Activated naive CD4-positive, alpha-beta T cell treated with anti-CD3 and anti-CD28 coated beads, Interleukin-2, amount 50 U/mL, for 16 hours (primary cell): Measurements from ENCODE around the gene ICA1L.
"Not testable (repeated sequence)": the region's sequence is repeated elsewhere in the genome, so short reads cannot be mapped to it uniquely, and the experiment has no call there.

Experiments
- DNase-seq: peaks from one replicate; pipeline ENCODE4 v3.0.0-alpha.2; 2020

ICA1L gene

GRCh38 chr2:202847693-202848524, 23.7 kb downstream of the ICA1L start:
- DNase-seq: no peak

DNA sequence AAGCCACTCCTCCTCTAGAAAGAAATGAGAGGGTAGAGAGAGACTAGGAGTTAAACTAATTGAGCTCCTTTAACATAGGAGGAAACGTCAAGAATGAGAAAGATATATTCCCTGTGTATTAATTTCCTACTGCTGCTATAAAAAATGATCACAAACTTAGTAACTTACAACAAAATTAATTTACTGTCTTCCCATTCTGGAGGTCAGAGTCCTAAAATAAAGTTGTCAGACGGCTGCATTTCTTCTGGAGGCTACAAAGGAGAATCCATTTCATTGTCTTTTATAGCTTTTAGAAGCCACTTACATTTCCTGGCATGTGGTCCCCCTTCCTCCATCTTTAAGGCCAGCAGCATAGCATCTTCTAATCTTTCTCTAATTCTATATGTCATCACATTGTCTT, 26.9 kb downstream of the ICA1L start:
- no peak for DNase-seq

- no peak for DNase-seq
Measured at GRCh38 chr2:202842690-202843089, 28.9 kb downstream of the ICA1L start.

DNA sequence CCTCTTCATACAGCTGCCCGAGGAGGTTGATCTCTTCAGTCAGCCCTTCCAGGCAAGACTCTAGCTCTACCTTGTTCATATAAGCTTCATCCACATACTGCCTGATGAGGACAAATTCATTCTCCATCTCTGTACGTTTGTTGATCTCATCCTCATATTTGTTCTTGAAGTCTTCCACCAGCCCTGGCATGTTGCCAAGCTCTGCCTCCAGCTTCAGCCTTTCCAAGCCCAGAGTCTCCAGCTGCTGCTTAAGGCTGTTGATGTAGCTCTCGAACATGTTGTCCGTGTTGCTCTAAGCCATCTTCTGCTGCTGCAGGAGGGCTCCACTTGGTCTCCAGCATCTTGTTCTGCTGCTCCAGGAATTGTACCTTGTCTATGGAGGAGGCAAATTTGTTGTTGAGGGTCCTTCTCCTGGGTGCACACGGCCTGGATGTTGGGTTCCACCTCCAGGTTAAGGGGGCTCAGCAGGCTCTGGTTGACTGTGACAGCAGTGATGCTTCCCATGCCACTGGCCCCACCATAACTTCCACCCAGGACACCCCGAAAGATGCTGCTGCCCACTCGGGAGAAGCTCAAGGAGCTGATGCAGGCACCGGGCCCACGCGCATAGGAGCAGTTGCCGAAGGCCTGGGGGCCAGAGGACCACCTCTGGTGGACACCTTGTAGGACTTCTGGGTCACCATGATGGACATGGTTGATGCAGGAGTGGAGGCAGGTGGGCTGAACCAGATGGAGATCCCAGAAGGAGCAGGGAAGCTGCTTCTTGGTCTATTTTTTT, 30.3 kb downstream of the ICA1L start:
- DNase-seq: no peak

GRCh38 chr2:202831242-202832220, 40.0 kb downstream of the ICA1L start:
- peak; percentile 35 for DNase-seq

DNA sequence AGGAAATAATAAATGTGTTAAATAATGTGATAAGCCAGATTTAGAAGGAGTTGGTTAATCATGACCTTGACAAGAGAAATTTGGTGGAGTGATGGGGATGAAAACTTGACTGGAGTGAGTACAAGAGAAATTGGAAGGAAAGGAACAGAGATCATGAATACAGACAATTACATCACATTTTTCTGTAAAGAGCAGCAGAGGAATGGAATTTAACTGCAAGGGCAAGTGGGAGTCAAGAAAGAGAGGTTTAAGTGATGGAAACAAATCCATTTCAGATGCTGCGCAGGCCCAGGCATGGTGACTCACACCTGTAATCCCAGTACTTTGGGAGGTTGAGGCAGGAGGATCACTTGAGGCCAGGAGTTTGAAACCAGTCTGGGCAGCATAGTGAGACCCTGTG, 46.7 kb downstream of the ICA1L start:
- DNase-seq: no peak

DNA sequence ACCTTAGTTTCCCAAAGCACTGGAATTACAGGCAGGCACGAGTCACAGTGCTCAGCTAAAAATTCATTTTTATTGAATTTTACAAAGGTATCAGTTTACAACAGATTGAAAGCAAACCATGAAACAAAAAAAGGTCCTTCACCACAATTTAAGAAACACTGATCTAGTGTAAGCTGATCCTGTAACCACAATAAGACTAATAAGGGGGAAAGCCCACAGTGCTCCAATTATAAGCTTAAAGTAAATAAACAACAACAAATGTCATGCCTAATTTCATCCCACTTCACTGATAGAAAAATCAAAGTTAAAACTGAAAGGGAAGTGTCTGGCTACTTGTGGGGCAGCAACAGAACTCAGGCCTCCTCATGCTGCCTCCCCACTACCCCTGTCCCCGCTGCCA, 49.2 kb downstream of the ICA1L start:
- no peak for DNase-seq

DNA sequence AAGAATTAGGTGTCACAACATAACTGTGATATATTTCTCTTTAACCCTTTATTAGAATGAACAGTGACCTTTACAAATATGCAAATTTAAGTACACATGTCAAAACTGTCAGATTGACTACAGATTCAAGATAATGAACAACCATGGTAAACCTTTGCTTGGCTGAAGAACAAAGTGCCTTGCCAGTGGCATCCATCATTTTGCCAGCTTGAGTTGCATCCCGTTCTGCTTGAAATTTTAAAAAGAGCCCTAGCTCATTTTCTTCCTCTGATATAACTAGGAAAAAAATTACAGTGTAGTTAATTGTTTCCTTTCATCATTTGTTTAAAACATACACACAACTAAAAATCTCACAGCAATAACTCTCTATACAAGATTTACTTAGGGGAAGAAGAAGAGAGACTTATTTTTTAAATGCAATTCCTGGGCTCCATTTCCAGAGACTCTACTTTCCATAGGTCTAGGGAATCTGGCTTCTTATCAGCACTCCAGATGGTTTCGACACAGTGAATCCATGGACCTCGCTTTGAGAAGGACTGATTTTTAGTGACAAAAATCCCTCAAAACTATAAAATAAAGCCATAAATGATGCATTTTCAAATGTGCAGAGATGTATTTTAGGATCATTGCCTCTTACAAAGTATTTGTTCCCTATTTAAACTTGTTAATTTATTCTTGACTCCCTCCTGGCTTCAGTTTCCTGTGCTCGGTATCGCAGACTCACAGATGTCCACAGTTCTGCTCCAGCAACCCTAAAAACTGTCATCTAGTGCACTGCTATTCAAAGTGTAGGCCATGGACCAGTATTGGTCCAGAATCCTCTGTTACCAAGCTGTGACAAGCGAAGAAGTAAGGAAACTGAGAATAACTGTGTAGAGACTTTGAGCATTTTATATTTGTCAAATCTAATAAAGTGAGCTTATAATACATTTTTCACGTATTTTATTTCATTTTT, 50.1 kb downstream of the ICA1L start:
- DNase-seq: no peak

GRCh38 chr2:202818321-202818720, 53.2 kb downstream of the ICA1L start:
- DNase-seq: no peak

DNA sequence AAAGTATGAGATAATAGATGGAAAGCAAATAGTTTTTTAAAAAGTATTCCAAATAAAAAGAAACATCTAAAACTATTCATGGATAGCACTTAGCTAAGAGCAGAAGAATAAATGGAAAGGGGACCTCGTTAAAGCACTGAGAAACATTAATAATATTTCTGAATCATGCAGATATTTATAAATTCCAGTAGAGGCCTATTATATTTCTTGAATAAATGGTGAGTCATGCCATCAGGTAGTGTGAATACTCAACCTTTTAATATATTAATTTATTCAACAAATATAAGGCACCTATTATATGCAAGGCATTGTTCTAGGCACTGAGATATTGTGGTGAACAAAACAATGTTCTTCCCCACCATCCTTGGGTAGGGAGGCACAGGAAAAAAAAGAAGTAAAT, 53.8 kb downstream of the ICA1L start:
- no peak for DNase-seq

- DNase-seq: no peak
Measured at GRCh38 chr2:202815548-202816360, 55.8 kb downstream of the ICA1L start.

DNA sequence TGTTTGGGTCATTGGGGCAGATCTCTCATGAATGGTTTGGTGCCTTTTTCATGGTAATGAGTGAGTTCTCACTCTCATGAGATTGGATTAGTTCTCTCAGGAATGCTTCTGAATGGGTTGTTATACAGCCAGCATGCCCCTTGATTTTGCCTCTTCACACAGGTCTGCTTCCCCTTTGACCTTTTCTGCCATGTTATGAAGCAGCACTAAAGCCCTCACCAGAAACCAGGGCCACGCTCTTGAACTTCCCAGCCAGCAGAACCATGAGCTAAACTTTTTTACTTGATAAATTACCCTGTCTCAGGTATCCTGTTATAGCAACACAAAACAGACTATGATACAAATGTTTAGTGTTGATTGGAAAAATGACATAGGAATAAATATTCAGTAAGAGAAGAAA, 57.3 kb downstream of the ICA1L start:
- DNase-seq: no peak

- no peak for DNase-seq
Measured at GRCh38 chr2:202813387-202813786, 58.2 kb downstream of the ICA1L start.

GRCh38 chr2:202808754-202809153, 62.8 kb downstream of the ICA1L start:
- no peak for DNase-seq

DNA sequence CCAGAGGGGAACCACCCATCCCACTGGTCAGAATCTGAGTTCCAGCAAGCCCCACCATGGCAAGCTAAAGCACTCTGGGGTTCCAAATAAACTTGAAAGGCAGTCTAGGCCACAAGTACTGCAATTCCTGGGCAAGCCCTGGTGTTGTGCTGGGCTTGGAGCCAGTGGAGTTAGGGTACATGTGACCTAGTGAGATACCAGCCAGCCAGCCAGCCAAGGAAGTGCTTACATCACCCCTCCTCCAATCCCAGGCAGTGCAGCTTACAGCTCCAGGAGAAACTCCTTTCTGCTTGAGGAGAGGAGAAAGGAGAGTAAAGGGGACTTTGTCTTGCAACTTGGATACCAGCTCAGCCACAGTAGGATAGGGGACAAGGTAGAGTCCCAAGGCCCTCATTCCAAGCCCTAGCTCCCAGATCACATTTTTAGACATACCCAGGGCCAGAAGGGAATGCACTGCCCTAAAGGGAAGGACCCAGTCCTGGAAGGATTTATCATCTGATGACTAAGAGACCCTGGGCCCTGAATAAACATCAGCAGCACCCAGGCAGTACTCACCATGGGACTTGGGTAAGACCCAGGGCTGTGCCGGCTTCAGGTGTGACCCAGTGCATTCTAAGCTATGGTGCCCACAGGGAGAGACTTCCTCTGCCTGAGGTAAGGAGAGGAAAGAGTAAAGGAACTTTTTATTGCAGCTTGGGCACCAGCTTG, 64.0 kb downstream of the ICA1L start:
- DNase-seq: not testable (repeated sequence)

GRCh38 chr2:202805911-202806310, 65.7 kb downstream of the ICA1L start:
- DNase-seq: not testable (repeated sequence)

DNA sequence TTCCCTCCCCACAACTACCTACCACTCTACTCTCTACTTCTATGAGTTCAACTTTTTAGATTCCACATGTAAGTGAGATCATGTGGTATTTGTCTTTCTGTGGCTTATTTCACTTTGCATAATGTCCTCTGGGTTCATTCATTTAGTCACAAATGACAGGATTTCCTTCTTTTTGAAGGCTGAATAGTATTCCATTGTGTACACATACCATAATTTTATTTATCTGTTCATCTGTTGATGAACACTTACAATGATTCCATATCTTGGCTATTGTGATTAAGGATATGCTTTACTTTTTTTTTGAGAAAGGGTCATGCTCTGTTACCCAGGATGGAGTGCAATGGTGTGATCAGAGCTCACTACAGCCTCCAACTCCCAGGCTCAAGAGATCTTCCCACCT, 73.6 kb downstream of the ICA1L start:
- no peak for DNase-seq

GRCh38 chr2:202790676-202791075, 80.9 kb downstream of the ICA1L start:
- no peak for DNase-seq

DNA sequence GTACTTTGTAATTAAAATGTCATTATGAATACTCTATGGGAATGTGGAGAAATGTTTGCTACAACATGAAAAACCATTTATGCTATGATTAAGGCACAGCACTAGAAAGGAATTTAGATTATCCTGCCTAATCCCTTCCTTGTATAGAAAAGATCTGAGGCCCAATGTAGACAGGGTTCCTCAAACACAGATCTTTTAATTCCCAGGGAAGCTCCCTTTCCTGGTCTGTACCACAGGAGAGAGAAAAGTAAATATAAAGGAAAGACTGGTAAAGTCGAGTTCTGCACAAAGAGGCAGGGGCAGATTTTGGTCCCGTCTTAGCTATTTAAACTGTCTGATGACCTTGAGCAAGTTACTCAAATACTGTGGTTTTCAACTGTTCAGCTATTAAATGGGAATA, 84.7 kb downstream of the ICA1L start:
- DNase-seq: no peak

- no peak for DNase-seq
Measured at GRCh38 chr2:202782940-202783558, 88.5 kb downstream of the ICA1L start.
